ENCODE measurements around the gene CAMTA1.

The CAMTA1 gene

DNA sequence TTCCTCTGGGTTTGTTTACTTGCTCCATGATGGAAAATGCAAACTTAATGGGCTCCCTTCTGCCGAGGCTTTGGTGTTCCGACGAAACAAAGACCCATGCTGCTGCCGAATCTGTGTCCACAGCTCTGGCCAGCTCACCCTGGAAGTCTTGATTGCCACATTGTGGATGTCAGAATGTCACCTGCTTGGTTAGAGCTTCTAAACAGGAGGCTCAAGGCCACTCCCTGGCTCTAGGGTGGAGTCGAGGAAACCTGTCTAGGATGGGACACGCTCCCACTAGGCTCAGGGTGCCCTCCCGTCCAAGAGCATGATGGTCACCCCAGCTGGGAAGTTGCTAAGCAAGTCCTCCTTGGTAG lies 706.5 kb downstream of the CAMTA1 start:
- DNase-seq (ENCODE audit: low read depth in 2 of 2), result no peak

- no peak for DNase-seq (ENCODE audit: low read depth in 2 of 2)
Observed at GRCh38 chr1:7493711-7494454, 708.6 kb downstream of the CAMTA1 start.

DNA sequence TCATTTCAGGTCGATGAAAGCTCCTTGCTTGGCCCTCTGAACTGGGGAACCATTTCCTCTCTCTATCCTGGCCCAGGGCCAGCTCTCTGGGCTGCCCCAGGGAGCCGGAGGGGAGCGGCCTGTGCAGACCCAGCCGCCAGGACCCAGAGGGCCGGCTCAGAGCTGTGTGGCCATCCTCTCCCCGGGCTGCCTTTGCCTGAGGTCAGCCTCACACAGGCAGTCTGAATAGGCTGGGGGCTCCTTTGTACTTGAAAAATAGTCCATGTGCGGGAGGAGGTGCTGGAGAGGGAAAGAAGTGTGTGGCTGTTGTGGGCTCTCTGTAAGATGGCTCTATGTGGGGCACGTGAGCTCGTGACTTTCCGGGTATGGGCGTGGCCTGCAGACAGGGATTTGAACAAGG lies 710.7 kb downstream of the CAMTA1 start:
- no peak for DNase-seq (ENCODE audit: low read depth in 2 of 2)

- DNase-seq (ENCODE audit: low read depth in 2 of 2), result no peak
Observed at GRCh38 chr1:7497107-7497637, 711.9 kb downstream of the CAMTA1 start.

GRCh38 chr1:7500381-7501083 lies 715.3 kb downstream of the CAMTA1 start:
- no peak for DNase-seq (ENCODE audit: low read depth in 2 of 2)

DNA sequence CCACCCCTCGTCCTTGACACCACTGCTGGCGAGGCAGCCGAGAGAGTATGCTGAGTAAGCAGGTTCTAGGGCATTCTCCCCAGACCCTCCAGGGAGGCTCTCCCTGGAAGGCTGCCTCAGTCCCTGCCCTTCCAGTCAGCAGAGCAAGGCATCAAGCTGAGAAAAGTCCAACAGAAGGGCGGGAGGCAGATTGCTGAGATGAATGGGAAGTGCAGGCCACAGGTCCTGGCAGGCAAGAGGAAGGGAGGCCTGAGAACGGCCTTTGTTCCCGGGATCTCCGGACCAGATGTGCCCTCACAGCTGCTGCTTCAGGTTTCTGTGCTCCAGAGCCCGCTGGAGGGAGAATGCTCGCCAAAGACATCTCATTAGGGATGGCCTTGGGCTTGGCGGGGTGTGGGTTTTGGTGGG lies 715.8 kb downstream of the CAMTA1 start:
- DNase-seq (ENCODE audit: low read depth in 2 of 2), result no peak

DNA sequence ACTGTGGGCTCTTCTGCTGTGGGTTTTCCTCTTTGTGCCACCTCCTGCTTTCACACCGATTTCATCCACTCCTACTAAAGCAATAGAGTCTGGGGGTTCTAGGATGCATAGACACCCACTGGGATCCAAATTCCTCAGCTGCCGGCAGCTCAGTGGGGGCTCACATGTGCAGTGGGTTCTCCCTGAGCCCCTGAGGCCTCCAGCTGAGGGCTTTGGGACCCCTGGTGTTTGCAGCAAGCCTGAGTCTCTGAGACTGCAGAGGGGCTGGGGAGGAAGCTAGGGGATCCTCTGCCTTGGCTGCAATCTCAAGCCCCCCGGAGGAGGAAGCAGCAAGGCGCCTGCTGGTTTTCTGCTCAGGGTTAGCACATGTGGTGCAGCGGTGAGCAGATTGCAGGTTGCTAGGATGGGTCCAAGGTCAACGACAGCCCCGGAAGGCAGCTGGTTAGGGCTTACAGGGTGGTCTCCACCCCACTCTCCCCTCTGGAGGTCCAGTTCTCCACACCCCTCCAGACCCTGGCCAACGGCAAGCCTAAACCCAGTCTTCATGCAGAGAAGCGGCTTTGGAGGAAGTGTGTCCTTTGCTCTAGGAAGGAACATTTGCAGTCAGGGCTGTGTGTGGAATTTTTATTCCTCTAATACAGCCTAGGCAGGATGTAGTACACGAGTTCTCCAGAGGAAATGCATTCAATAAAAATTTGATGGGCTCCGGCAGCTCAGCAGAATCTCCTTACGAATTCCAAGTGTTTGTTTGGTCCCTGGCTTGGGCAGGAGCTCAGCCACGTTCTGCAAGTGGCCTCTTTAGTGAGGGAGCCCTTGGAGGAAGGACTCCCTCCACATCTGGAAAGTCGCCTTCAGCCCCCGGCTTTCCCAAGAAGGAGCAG lies 716.7 kb downstream of the CAMTA1 start:
- no peak for DNase-seq (ENCODE audit: low read depth in 2 of 2)

GRCh38 chr1:7503691-7504437 lies 718.6 kb downstream of the CAMTA1 start:
- no peak for DNase-seq (ENCODE audit: low read depth in 2 of 2)

DNA sequence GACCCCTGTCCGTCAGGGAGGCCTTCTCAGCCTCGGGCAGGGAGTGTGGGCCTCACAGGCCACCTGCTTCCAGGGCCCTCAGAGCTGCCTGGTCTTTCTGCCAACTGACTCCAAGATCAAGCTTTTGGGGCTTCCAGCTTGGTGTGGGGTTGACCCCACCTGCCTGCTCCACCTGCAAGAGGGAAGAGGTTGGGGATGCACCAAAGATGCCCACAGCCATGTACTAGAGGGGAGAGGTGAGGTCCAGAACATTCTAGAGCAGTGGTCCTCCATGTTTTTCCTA lies 719.1 kb downstream of the CAMTA1 start:
- DNase-seq (ENCODE audit: low read depth in 2 of 2), result no peak

DNA sequence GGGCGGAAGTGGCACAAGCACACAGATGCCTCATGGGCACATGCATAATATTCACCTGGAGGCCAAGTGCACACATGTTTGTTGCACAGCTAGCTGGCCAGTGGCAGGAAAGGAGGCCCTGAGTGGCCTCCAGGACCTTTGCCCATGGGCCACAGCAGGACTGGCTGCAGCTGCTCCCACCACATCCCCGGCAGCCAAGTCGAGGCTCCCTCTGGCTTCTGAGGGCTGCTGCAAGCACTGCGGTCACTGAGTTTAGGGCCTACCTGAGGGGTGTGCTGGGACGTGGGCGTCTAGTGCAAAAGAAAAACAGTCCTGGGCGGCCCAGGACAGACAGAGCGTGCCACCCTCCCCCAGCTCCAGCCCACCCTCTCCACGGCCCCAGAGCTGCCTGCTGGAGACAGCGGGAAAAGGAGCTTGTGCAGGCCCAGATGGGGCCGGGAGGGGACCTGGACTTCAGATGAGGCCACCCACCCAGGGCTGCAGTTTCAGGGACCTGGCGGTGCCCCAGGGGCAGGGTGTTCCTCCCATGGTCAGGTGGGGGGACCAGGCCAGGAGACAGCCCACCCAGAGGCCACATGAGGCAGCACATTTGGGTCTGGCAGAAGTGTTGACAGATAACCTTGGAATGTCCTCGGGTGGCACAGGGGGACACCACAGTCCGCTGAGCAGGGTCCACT lies 720.0 kb downstream of the CAMTA1 start:
- DNase-seq (ENCODE audit: low read depth in 2 of 2), result no peak

GRCh38 chr1:7505771-7506453 lies 720.7 kb downstream of the CAMTA1 start:
- DNase-seq (ENCODE audit: low read depth in 2 of 2), result no peak

DNA sequence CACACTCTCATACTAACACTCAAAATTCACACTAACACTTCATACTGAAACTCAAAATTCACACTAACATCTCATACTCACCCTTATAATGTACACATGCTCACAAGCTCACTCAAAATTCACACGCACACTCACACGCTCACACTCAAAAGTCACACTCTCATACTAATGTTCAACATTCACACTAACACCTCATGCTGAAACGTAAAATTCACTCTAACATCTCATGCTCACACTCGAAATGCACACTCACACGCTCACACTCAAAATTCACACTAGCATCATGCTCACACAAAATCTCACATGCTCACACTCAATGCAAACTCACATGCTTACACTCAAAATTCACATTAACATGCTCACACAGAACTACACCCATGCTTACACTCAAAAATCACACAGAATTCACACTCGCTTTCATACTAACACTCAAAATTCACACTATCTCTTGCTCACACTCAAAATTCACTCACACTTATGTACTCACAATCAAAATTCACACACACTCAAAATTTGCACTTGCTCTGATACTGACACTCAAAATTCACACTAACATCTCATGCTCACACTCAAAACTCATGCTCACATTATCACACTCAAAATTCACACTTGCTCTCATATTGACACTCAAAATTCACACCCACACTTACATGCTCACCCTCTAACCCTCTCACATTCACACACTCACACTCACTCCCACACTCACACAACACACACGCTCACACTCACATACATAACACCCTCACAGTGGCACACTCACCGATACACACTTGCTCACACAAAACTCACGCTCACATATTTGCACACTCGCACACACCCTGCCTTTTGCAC lies 721.4 kb downstream of the CAMTA1 start:
- no peak for DNase-seq (ENCODE audit: low read depth in 2 of 2)

GRCh38 chr1:7507285-7508019 lies 722.2 kb downstream of the CAMTA1 start:
- no peak for DNase-seq (ENCODE audit: low read depth in 2 of 2)

- no peak for DNase-seq (ENCODE audit: low read depth in 2 of 2)
Observed at GRCh38 chr1:7508052-7508933, 723.0 kb downstream of the CAMTA1 start.

DNA sequence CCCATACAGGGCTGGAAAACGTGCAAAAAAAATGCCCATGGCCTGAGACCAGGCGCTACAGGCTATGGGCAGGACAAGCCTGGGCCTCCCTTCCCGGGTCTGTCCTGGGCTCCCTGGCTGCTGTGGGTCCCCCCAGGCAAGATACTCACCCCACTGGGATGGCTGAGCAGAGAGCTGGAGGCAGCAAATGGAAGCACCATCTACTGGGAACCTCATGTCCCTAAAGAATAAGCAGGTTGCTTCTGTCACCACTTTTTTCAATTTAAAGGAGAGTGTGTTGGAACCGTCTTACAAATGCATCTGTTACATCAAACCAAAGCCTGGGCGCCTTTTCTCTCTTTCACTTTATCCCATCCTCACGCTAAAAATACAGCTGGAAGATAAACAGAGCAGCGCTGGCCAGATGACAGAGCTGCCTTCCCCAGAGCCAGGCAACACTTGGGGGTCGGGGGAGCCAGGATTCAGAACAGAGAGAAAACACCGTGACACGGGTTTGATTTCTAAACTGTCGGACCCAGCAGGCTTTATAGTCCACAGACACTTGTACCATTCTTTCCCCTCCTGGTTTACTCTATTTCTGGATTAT lies 723.8 kb downstream of the CAMTA1 start:
- DNase-seq (ENCODE audit: low read depth in 2 of 2), result no peak

GRCh38 chr1:7509598-7509997 lies 724.3 kb downstream of the CAMTA1 start:
- DNase-seq (ENCODE audit: low read depth in 2 of 2), result no peak

DNA sequence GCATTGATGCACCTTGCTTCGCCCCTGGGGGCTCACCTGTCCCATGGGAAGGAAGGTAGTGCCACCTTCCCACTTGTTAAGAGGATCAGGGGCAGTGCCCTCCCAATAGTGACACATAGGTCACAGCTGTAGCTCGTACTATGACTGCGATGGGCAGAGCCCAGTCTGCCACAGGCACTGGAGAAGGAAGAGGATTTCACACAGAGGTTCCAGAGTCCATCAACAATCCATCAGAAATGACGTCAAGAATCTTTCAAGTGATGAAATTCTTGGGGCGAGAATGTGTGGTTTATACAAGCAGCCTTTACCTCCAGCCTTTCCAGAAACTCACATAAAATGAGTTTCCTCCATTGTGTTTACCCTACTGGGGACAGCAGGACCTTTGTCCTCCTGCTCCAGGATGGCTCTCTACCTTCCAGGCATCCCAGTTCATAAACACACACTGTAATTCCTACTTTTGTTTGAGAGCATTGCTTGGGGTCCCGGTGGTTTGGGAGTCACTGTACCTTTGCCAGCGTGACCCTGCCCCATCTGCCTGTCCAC lies 725.2 kb downstream of the CAMTA1 start:
- DNase-seq (ENCODE audit: low read depth in 2 of 2), result no peak
